HepG2 (cell line): Measurements from ENCODE around the gene SIGLEC10. TPM values are rescaled to one million over a fixed set of nuclear protein-coding genes. Genes with fewer than 3 reads are reported as not detected.

Experiments used
- AKNA ChIP-seq: sonication (generic); formaldehyde crosslinking; IDR thresholded peaks from 2 replicates; pipeline ENCODE4 v1.4.0; 2020; ENCODE audit warnings: missing genetic modification reagents, borderline replicate concordance
- CENPBD1 ChIP-seq: sonication (generic); formaldehyde crosslinking; IDR thresholded peaks from 2 replicates; pipeline ENCODE4 v1.8.0; 2022; ENCODE audit warnings: missing genetic modification reagents, low read depth, mild to moderate bottlenecking, borderline replicate concordance
- CENPX ChIP-seq: sonication (generic); formaldehyde crosslinking; IDR thresholded peaks from 2 replicates; pipeline ENCODE4 v1.9.0; 2021; ENCODE audit warnings: mild to moderate bottlenecking, missing genetic modification reagents, moderate library complexity
- ELK4 ChIP-seq: sonication (generic); formaldehyde crosslinking; IDR thresholded peaks from 2 replicates; pipeline ENCODE4 v1.9.0; 2021; ENCODE audit warnings: missing genetic modification reagents, borderline replicate concordance
- FOXC1 ChIP-seq: sonication (generic); formaldehyde crosslinking; IDR thresholded peaks from 2 replicates; pipeline ENCODE4 v1.8.0; 2022; ENCODE audit warnings: mild to moderate bottlenecking, missing genetic modification reagents, borderline replicate concordance
- HMG20B ChIP-seq: conservative IDR thresholded peaks from 2 replicates; pipeline ENCODE4 v1.6.1; 2016; ENCODE audit warnings: missing genetic modification reagents, missing compliant biosample characterization
- MATR3 ChIP-seq: sonication (generic); formaldehyde crosslinking; IDR thresholded peaks from 2 replicates; pipeline ENCODE4 v1.4.0; 2020; ENCODE audit warnings: missing genetic modification reagents
- MEF2D ChIP-seq: sonication (generic); formaldehyde crosslinking; IDR thresholded peaks from 2 replicates; pipeline ENCODE4 v1.5.1; 2020; ENCODE audit warnings: mild to moderate bottlenecking, missing genetic modification reagents
- PHF20 ChIP-seq: sonication (generic); formaldehyde crosslinking; IDR thresholded peaks from 2 replicates; pipeline ENCODE4 v1.5.0; 2020; ENCODE audit warnings: mild to moderate bottlenecking, missing genetic modification reagents
- PLSCR1 ChIP-seq: sonication (generic); formaldehyde crosslinking; IDR thresholded peaks from 2 replicates; pipeline ENCODE4 v1.5.0; 2020; ENCODE audit warnings: missing genetic modification reagents, mild to moderate bottlenecking, borderline replicate concordance
- SAP130 ChIP-seq: IDR thresholded peaks from 2 replicates; pipeline ENCODE4 v1.6.1; 2016; ENCODE audit warnings: low read depth
- SIN3B ChIP-seq: fragments of 150-350 bp; IDR thresholded peaks from 2 replicates; pipeline ENCODE4 v1.6.1; 2014; ENCODE audit warnings: low read length
- SNAPC4 ChIP-seq: sonication (generic); formaldehyde crosslinking; IDR thresholded peaks from 2 replicates; pipeline ENCODE4 v1.4.0; 2020; ENCODE audit warnings: mild to moderate bottlenecking, missing genetic modification reagents
- XRCC5 ChIP-seq: fragments of 200-400 bp; formaldehyde crosslinking; optimal IDR thresholded peaks from 2 replicates; pipeline ENCODE3; 2017; ENCODE audit warnings: mild to moderate bottlenecking, low read length
- ZBTB44 ChIP-seq: sonication (generic); formaldehyde crosslinking; IDR thresholded peaks from 2 replicates; pipeline ENCODE4 v1.4.0; 2020; ENCODE audit warnings: missing genetic modification reagents
- ZNF749 ChIP-seq: sonication (generic); formaldehyde crosslinking; IDR thresholded peaks from 2 replicates; pipeline ENCODE4 v1.8.0; 2022; ENCODE audit warnings: mild to moderate bottlenecking, missing genetic modification reagents, moderate library complexity, borderline replicate concordance
- polyA plus RNA-seq, 8 experiments: library from polyadenylated mRNA; depleted of rRNA in 3 of 8; stranded (reverse) in 7 of 8; unstranded in 1 of 8; fragments of >200 nt; fragmentation: Illumina TruSeq in 4 of 8; extraction: Trizol in 4 of 8; gene quantifications; 2 replicates each; pipeline versions ENCODE4 v1.2.1 to v1.2.3, GENCODE V29; 2011 to 2016; ENCODE audit warnings: low read depth in 4 of 8, missing spikeins in 1 of 8, mixed read lengths in 1 of 8; ENCODE audit not compliant: insufficient read depth in 1 of 8
- total RNA-seq, 5 experiments: library from RNA; depleted of rRNA; stranded (reverse); fragments of >200 nt; fragmentation: Illumina TruSeq; extraction: Trizol; gene quantifications; 2 replicates each; pipeline ENCODE4 v1.2.3, GENCODE V29; 2016; ENCODE audit warnings: low read depth in 1 of 5

Gene SIGLEC10
- total and polyA plus RNA-seq, 2 of the 13 experiments (the other 11 are each of a cell fraction or from before 2014, with no cell fraction given) = not detected

- TF ChIP-seq CENPX (CRISPR knock-in tag) (no peak), PHF20 (CRISPR knock-in tag) (no peak), PLSCR1 (CRISPR knock-in tag) (no peak), AKNA (no peak), MEF2D (CRISPR knock-in tag) (no peak), MATR3 (CRISPR knock-in tag) (no peak), SAP130 (CRISPR knock-in tag) (peak; percentile 62), SIN3B (no peak), CENPBD1 (CRISPR knock-in tag) (no peak), ZNF749 (CRISPR knock-in tag) (no peak), XRCC5 (peak; percentile 18), SNAPC4 (CRISPR knock-in tag) (no peak), ELK4 (no peak), ZBTB44 (CRISPR knock-in tag) (no peak), FOXC1 (CRISPR knock-in tag) (no peak), HMG20B (CRISPR knock-in tag) (no peak)
Measured at GRCh38 chr19:51389143-51389542, 28.3 kb downstream of the SIGLEC10 start (continued).
